ENCODE results near the gene PTRH2. TPM values are rescaled to one million over a fixed set of nuclear protein-coding genes. Genes with fewer than 3 reads are reported as not detected.

PTRH2 gene
- total RNA-seq, 4 donors from 2014 or later: 9.6 to 27.4 (median 21.7) TPM

DNA sequence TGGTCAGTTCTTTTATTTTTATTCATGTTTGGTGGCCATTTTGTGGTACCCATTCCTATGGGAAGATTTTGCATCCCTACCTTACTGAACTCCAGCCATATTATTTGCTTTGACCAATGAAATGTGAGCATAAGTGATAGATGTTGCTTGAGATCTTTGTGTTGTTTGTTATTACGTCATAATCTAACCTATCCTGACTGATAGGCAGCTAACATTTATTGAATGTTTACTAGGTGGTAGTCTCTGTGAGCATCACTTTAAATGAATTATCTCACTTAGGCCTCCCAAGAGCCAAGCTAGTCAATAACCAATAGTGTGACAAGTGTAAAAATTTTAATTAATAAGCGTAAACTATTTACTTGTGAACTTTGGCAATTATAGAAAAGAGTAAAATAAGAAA is 37.8 kb upstream of the PTRH2 start:
- Histone ChIP-seq H3K4me3 (replicated peaks in 1 of 3) (no peak overlapping the region), H3K4me1 (no peaks in the 10 kb centered on the region), H3K36me3 (no peaks in the 10 kb centered on the region), H3K27ac (no peak overlapping the region), H3K9me3 (no peaks in the 10 kb centered on the region), H3K27me3 (no peaks in the 10 kb centered on the region)
- TF ChIP-seq POLR2A (IDR thresholded peaks at IDR 0.05): no peak
- TF ChIP-seq, protein P1, sequence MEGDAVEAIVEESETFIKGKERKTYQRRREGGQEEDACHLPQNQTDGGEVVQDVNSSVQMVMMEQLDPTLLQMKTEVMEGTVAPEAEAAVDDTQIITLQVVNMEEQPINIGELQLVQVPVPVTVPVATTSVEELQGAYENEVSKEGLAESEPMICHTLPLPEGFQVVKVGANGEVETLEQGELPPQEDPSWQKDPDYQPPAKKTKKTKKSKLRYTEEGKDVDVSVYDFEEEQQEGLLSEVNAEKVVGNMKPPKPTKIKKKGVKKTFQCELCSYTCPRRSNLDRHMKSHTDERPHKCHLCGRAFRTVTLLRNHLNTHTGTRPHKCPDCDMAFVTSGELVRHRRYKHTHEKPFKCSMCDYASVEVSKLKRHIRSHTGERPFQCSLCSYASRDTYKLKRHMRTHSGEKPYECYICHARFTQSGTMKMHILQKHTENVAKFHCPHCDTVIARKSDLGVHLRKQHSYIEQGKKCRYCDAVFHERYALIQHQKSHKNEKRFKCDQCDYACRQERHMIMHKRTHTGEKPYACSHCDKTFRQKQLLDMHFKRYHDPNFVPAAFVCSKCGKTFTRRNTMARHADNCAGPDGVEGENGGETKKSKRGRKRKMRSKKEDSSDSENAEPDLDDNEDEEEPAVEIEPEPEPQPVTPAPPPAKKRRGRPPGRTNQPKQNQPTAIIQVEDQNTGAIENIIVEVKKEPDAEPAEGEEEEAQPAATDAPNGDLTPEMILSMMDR (IDR thresholded peaks at IDR 0.05): no peak
- intact Hi-C loops (cut with DNase I): loop anchor here (5.0 kb wide), 1 partner anchor 292 kb away; no protein-coding TSS in a partner anchor
- DNase-seq: no peak
- 97 to 98% methylated on average over 2 of the region's 2 CpGs for WGBS, 2 donors

DNA sequence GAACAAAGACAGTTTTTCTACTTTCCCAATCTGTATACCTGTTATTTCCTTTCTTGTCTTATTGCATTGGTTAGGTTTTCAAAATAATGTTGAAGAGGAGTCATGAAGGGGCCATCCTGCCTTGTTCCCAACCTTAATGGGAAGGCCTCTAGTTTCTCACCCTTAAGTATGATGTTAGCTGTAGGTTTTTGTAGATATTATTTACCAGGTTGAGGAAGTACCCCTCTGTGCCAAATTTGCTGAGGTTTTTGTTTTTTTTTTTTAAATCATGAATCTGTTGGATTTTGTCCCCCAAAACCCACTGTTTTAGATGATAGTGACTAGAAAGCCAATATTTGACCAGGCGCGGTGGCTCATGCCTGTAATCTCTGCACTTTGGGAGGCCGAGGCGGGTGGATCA is 36.6 kb upstream of the PTRH2 start:
- Histone ChIP-seq H3K27ac (no peak overlapping the region), H3K36me3 (no peaks in the 10 kb centered on the region), H3K9me3 (no peaks in the 10 kb centered on the region), H3K27me3 (no peaks in the 10 kb centered on the region), H3K4me3 (replicated peaks in 1 of 3) (no peak overlapping the region), H3K4me1 (no peaks in the 10 kb centered on the region)
- WGBS, 2 donors: 100% methylated on average over 4 of the region's 4 CpGs
- intact Hi-C loops (cut with DNase I): no loop called here
- DNase-seq: no peak
- TF ChIP-seq, protein P1 (IDR thresholded peaks at IDR 0.05): no peak
- TF ChIP-seq POLR2A (IDR thresholded peaks at IDR 0.05): no peak

DNA sequence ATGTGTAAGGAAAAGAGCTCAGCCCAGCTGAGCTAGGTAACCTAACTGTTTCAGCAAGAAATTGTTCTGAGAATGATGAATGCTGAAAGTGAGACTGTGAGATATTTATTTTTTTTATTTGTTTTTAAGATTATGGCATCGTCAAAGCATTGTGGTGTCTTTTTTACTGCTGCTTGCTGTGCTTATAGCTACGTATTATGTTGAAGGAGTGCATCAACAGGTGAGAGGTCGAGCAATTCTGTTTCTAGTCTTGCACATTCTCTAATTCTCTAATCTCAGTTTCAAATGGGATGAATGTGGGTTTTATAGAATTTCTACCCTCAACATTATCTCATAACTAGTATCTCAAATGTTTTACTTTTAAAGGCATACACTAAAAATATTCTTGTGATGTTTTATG is 30.1 kb upstream of the PTRH2 start:
- no peaks in the 10 kb centered on the region for H3K27me3 ChIP-seq
- H3K27ac ChIP-seq: no peak overlapping the region
- no peak for TF ChIP-seq POLR2A (IDR thresholded peaks at IDR 0.05)
- TF ChIP-seq, protein P1 (IDR thresholded peaks at IDR 0.05): no peak
- H3K4me3 ChIP-seq (replicated peaks in 1 of 3): no peak overlapping the region
- intact Hi-C loops (cut with DNase I): no loop called here
- 95 to 98% methylated on average over 3 of the region's 3 CpGs for WGBS, 2 donors
- H3K4me1 ChIP-seq: no peaks in the 10 kb centered on the region
- no peak for DNase-seq
- H3K9me3 ChIP-seq: no peaks in the 10 kb centered on the region
- H3K36me3 ChIP-seq: peaks cover 7 to 10% of the 10 kb centered on the region in 2 donors

DNA sequence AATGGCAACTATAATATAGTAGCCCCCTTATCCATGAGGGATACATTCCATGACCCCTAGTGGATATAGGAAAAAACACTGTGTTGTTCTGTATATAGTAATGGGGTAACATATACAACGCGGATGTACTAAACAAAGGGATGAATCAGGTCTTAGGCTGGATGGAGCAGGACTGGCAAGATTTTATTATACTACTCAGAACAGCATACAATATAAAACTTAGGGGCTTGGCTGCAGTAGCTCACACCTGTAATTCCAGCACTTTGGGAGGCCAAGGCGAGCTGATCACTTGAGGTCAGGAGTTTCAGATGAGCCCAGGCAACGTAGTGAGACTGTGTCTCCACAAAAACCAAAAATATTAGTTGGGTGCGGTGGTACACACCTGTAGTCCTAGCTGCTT is 27.0 kb upstream of the PTRH2 start:
- H3K4me3 ChIP-seq (replicated peaks in 1 of 3): no peak overlapping the region
- H3K27ac ChIP-seq: no peak overlapping the region
- TF ChIP-seq, protein P1 (IDR thresholded peaks at IDR 0.05): no peak
- no peak for TF ChIP-seq POLR2A (IDR thresholded peaks at IDR 0.05)

DNA sequence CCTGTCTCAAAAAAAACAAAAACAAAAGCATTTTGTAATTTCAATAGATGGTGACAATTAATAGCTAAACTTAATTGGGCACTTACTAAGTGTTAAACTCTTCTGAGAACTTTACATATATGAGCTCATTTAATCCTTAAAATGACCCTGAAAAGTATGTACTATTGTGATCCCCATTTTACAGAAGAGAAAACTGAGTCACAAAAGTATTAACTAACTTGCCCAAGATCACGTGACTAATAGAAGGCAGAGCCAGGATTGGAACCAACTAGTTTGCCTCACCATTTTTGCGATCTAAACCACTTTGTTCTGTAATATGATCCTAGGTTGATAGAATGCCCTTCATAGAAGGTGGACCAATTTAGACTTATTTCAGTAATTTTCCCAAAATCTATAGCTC is 26.5 kb upstream of the PTRH2 start:
- no peak overlapping the region for H3K27ac ChIP-seq
- WGBS, 2 donors: 92 to 100% methylated on average over 2 of the region's 2 CpGs
- H3K4me1 ChIP-seq: no peaks in the 10 kb centered on the region
- no peaks in the 10 kb centered on the region for H3K9me3 ChIP-seq
- TF ChIP-seq, protein P1 (IDR thresholded peaks at IDR 0.05): no peak
- TF ChIP-seq POLR2A (IDR thresholded peaks at IDR 0.05): no peak
- H3K4me3 ChIP-seq (replicated peaks in 1 of 3): no peak overlapping the region
- intact Hi-C loops (cut with DNase I): no loop called here
- peaks cover 7 to 10% of the 10 kb centered on the region in 2 donors for H3K36me3 ChIP-seq
- DNase-seq: no peak
- no peaks in the 10 kb centered on the region for H3K27me3 ChIP-seq

More for the DNA sequence above, 27.0 kb upstream of the PTRH2 start:
- intact Hi-C loops (cut with DNase I): no loop called here
- Histone ChIP-seq H3K27me3 (no peaks in the 10 kb centered on the region), H3K4me1 (no peaks in the 10 kb centered on the region), H3K9me3 (no peaks in the 10 kb centered on the region), H3K36me3 (peaks cover 7 to 10% of the 10 kb centered on the region in 2 donors)
- WGBS, 2 donors: 98% methylated on average over 5 of the region's 5 CpGs
- no peak for DNase-seq
